Stimulated activated CD8-positive, alpha-beta memory T cell treated with anti-CD3 and anti-CD28 coated beads, Interleukin-15, amount 100 ng/mL, for 1 hour (primary cell): ENCODE results near the gene BIVM.

Source experiments
- DNase-seq: peaks from one replicate; pipeline ENCODE4 v3.0.0-alpha.2; 2020; ENCODE audit warnings: low read depth

BIVM gene

DNA sequence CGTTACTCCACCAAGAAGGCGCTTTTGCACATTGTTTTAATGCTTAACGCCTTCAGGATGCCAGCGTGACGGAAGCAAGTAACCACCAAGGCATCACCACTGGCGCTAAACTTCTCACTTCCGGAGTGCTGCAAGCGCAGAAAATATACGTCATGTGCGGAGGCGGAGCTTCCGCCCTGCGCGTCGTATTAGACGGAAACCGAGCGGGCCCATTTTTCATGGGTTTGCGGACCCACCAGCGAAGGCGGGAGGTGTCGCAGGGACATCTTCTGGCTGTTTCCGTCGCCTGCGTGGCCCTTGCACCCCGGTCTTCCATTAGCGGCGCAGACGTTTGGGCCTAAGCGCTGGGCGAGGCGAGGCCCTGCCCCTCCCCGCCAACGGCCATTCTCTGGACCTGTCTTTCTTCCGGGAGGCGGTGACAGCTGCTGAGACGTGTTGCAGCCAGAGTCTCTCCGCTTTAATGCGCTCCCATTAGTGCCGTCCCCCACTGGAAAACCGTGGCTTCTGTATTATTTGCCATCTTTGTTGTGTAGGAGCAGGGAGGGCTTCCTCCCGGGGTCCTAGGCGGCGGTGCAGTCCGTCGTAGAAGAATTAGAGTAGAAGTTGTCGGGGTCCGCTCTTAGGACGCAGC is 46.8 kb downstream of the BIVM start, which contains the start of gene ERCC5:
Gene ERCC5 (plus strand): TSS at position 403 of the 631 bp plus-strand sequence. CDS start 235 bp downstream, outside the sequence.
- peak; percentile 89 for DNase-seq

GRCh38 chr13:102846261-102847015 is 47.5 kb downstream of the BIVM start:
- DNase-seq = peak; percentile 17

- DNase-seq = no peak
Observed at GRCh38 chr13:102847272-102848234, 48.6 kb downstream of the BIVM start.

DNA sequence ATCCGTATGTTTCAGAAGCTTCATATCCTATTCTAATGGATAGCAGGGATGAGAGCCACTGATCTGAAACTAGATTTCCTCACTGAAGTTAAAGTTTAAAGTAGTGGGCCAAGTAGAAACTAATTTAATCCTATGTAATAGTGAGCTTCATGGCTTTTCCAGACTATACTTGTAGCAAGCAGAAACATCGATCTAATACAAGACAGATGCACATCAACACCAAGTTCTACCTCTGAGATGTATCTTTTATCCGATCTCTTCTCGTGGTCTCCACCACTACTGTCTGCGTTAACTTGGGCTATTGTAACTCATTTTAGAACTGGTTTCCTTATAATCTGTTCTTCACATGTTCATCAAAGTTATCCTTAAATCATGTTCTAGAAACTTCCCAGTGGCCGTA is 50.0 kb downstream of the BIVM start:
- DNase-seq = no peak

DNA sequence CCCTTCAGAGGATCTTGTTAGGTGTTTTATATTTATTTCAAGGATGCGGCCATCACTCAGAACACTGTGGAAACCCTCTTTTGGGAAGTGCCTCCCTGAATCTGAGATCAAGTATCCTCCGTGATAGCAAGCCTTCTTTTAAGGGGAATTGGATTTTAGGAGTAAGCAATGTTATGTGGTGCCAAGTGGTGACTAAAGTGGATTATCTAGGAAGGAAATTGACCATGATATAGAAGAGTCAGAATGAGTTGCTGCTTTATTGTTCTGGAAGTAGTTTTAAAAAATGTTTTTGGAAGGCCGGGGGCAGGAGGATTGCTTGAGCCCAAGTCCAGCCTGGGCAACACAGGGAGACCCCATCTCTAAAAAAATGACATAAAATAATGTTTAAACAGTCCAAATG is 53.6 kb downstream of the BIVM start:
- DNase-seq = no peak

- no peak for DNase-seq
Observed at GRCh38 chr13:102854675-102855074, 55.8 kb downstream of the BIVM start.

DNA sequence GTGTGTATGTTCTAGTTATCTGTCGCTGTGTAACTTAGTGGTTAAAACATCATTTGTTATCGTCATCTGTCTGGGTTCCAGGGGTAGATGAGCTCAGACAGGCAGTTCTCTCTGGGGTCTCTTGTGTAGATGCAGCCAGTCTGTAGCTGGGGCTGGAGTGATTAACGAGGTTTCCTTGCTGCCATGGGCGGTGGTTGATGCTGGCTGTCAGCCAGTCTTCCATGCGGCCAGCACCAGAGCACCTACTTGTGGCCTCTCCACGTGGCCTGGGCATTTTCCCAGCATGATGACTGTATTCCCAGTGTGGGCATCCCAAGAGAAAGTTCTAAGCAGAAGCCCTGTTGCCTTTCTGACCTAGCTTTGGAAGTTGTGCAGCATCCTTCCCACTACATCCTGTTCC is 57.6 kb downstream of the BIVM start:
- no peak for DNase-seq

- DNase-seq = no peak
Observed at GRCh38 chr13:102862624-102863210, 63.8 kb downstream of the BIVM start.

GRCh38 chr13:102863590-102863989 is 64.7 kb downstream of the BIVM start:
- no peak for DNase-seq

DNA sequence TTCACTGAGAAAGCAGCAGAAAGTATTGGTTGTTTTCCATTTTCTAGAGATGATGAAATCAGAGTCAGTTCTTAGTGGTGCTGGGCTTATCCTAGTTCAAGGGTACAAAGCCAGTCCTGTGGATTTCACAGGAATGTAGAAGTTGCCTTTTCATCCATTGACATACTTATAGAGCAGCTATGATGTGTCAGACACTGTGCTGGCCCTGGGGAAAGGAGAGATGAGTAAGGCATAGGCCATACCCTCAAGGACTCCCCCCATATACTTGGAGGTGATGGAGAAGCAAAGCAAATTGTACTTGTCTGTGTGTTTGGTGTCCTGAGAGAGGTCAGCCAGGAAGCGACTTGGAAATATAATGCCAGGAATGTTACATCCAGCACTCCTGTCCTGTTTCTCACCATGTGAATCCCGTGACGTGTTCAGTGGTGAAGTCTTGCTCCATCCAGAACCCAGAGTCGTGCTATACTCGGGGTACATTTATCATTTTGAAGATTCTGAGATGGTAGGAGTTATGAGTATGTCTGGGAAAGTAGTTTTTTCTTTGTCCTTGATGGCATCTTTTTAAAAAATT is 69.5 kb downstream of the BIVM start:
- no peak for DNase-seq

DNA sequence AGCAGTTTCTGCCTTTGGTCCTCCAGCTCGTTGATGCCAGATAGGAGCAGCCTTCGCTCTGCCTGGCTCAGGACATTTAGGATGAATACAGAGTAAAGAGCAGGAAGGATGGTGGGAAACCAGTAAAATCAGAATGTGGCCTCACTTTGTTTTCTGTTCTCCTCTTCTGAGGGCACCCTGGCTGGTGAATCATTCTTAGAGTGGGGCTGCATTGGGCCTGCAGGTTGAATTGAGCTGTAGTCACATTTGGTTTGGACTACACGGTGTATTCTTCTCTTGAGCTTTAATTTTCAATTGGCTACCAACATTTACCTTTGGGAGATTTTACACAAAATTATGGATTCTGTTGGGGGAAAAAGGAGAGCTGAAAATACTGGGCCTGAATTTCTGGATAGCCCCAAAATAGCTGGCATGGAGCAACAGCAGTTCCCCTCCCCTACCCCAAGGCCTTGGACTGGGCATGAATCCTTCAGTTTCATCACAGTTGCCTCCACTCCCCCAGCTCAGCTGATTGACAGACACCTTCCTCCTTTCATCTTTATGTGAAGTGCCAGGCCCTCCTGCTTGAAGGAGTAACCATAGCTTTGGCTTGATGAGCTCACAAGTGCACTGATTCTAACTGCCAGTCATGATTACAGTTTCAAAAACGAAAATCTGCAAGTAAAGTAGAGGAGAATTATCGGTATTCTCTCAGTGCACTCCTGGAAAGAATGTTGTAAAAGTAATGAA is 71.2 kb downstream of the BIVM start:
- DNase-seq = no peak

GRCh38 chr13:102870677-102871415 is 71.9 kb downstream of the BIVM start:
- no peak for DNase-seq

DNA sequence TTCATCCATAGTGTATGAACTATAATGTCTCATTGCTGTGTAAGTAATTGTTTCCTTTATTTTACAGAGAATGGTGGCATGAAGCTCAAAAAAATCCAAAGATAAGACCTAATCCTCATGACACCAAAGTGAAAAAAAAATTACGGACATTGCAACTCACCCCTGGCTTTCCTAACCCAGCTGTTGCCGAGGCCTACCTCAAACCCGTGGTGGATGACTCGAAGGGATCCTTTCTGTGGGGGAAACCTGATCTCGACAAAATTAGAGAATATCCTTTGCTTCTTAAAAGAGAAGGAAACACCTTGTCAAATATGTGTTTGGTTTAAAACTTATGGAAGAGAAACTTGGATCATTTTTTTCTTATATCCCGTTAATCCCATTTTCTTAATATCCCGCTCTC is 73.2 kb downstream of the BIVM start:
- no peak for DNase-seq

- no peak for DNase-seq
Observed at GRCh38 chr13:102872531-102872930, 73.6 kb downstream of the BIVM start.

DNA sequence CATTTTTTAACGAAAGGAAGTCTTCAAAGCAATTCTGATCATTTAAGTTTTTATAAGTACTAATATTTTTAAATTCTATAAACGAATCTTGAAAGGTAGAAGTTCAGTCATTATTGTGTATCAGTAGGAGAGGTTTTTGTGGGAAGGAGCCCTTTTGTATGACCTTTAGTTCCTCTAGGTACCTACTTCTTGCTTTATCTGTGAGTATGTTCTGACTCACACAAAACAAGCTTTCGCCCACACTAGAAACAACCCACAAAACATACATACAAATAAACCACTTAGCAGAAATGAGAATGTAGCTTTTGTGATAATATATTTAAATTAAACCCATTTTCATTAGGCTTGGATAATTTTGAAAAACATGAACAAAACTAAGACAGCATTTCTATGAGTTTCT is 74.7 kb downstream of the BIVM start:
- no peak for DNase-seq

GRCh38 chr13:102875256-102875655 is 76.3 kb downstream of the BIVM start:
- no peak for DNase-seq

- no peak for DNase-seq
Observed at GRCh38 chr13:102877303-102877702, 78.4 kb downstream of the BIVM start.

DNA sequence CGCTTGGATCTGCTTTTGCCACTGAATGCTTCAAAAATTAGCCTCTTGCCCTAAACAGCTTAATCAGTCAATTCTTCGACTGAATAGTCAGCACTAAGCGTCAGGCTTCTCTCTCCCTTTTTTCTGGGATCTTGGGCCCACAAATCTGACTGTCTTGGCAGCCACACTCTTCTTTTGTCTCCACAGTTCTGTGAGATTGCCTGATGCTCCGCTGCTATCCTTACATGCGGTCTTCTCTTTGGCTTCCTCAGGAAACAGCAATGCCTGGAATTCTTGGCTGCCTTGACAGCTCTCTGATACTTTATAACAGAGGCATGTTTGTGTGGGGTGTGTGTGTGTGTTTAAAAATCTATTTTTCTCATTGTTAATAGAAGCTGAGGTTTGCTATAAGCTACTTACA is 79.6 kb downstream of the BIVM start:
- no peak for DNase-seq

- no peak for DNase-seq
Observed at GRCh38 chr13:102879793-102880499, 81.0 kb downstream of the BIVM start.
